SH-SY5Y (cell line): ENCODE data around the gene ZKSCAN5.

Experiments
- GATA2 ChIP-seq: IDR thresholded peaks from 2 replicates; pipeline ENCODE4 v1.6.1; 2011; ENCODE audit warnings: mild to moderate bottlenecking, low read depth, low read length
- GATA3 ChIP-seq: IDR thresholded peaks from 2 replicates; pipeline ENCODE4 v1.6.1; 2011; ENCODE audit warnings: low read depth, mild to moderate bottlenecking, low read length, moderate library complexity

DNA sequence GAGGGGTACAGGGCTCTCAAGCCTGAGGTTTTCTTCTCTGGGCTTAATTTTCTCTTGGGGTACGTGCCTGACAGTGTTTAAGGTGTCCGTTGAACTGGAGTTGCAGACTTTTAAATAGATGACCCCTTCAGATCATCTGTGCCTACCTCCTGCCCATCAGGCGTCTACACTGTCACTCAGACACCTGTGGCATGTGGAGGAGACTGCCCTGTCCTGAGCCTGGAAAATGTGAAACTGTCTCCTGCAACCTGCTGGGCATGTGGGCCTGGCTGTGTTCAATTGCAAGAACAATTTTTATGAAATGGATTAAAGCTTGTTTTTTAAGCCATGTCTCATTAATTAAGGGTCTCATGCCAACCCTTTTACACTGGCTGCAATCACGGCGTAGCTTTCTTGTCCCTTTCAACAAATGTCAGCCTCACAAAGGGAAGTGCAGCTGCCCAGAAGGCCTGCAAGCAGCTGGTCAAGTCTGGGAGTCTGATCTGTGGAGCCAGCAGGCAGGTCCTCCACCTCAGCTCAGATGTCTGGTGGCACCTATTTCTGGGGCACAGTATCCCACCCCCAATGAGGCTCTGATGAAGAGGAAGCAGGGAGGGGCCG lies 47.3 kb upstream of the ZKSCAN5 start:
- TF ChIP-seq GATA2 (no peak), GATA3 (no peak)
